HG03103 (cell line): Measurements from ENCODE around the gene SGPP1.
"Not testable (repeated sequence)": the region's sequence is repeated elsewhere in the genome, so short reads cannot be mapped to it uniquely, and the experiment has no call there.

ENCODE experiments used
- ATAC-seq: cut with Tn5 transposase; IDR thresholded peaks from one replicate; pipeline ENCODE4 v1.9.1; 2021; ENCODE audit warnings: low read depth; ENCODE audit not compliant: unreplicated experiment

The SGPP1 gene

DNA sequence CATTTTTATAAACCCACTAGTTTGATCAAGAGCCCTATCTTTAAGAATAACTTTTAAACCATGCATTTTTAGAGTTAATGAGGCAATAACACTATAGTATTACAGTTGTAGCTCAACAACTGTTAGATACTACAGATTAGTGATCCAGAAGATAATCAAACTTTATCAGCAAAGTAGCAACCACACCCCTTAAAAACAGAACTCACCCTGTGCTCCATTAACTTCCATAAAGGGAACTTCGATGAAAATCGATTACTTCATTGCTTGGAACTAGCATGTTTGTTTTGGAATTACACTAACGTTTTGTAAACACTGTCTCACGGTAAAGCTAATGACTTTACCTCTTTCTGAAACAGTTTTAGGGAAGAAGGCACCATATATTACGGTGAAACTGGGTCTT is 1.4 kb downstream of the SGPP1 start:
- no peak for ATAC-seq

DNA sequence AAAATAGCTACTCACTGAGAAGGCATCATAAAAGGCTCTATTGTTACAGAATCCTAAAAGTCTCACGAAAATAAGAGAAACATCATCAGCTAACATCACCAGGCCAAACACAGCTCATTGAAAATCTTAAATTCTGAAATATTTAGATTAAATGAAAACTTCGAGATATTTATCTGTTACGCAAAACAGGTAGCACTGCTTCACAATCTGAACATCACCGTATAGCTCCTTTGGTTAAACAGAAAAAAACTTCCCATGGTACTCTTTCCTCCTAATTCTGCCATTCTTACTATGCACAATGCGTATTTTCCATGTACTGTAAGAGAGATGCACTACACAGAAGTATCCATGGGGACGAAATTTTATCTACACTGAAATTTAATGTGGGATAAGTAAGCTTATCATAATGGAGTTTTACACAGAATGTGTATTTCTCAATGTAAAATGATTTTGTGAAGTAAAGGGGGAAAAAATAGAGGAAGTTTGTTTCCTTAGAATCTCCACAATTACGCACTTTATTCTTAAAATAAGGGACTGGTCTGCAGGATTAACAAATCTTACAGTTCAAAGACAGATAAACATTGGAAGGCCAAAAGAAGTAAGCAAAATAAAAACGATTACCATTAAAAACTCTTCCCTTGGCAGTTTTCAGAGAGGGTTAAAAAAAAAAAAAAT is 1.9 kb downstream of the SGPP1 start:
- no peak for ATAC-seq

DNA sequence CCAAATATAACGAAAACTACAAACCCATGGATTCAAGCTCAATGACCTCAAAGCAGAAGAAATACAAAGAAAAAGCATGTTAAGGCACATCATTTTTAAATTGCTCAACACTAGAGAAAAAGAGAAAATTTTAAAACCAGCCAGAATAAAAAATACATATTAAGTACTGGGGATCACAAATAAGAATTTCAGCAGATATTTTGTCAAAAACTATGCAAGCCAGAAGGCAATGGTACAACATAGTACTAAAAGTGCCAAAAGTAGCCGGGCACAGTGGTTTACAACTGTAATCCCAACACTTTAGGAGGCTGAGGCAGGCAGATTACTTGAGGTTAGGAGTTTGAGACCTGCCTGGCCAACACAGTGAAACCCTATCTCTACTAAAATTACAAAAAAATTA is 10.2 kb downstream of the SGPP1 start:
- no peak for ATAC-seq

DNA sequence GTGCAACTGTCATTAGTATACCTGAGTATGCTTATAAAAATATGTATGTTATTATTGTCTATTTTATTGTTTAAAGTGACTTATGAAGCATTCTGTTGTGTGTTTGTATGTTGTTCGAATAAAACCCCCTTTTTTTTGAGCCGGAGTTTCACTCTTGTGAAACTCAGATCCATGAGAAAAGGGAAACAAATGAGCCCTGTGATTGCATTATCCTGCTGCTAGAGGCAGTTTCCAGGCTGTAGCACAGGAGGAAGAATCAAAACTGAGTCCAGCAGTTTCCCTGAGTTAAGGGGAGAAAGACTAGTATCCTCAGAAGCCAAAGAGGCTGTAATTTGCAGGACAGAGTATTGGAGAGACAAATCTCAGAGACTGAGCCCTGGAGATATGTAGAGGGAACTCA is 12.5 kb downstream of the SGPP1 start:
- ATAC-seq: no peak

DNA sequence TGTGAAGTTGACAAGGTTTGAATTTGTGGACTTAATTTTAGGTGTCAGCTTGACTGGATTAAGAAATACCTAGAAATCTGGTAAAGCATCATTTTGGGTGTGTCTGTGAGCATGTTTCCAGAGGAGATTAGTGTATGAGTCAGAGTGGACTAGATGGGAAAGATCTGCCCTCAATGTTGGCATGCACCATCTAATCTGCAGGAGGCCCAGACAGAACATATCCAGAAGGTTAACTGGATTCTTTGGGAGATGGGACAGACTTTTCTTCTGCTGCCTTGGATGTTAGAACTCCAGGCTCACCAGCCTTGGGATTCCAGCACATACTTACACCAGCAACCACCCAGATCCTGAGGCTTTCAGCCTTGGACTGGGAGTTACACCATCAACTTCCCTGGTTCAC is 14.1 kb downstream of the SGPP1 start:
- ATAC-seq: no peak

DNA sequence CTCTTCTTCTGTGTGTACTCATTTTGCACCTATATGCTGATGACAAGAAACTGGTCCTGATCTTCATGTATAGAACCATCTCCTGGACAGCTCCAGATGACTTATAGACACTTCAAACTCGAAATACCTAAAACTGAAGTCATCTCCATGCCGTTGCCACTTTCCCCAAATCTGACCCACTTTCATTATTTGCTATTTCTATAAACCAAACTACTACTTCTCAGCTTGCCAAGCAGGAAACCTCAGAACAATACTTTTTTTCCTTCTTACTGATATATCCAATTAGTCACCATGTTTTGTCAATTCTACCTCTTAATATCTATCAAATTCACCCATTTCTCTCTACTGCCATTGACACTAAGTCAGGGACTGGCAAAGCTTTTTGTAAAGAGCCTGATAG is 14.8 kb downstream of the SGPP1 start:
- no peak for ATAC-seq

DNA sequence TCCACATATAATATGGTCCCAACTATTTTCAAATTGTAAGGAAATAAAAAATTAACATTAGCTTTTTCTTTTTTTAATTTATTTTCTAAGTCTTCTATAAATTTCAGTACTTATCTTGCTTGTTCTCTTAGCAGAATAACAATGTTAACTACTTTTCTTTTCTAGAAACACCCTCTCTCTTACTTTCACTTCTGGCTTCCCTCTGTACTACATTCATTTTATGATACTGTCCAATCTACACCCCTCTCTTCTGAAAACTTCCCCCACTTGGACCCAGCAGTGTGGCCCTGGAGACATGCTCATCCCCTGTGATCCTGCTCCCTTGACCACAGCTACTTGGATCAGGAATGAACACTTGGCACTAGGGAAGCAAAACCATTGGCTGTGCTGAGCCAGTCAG is 15.7 kb downstream of the SGPP1 start:
- no peak for ATAC-seq

DNA sequence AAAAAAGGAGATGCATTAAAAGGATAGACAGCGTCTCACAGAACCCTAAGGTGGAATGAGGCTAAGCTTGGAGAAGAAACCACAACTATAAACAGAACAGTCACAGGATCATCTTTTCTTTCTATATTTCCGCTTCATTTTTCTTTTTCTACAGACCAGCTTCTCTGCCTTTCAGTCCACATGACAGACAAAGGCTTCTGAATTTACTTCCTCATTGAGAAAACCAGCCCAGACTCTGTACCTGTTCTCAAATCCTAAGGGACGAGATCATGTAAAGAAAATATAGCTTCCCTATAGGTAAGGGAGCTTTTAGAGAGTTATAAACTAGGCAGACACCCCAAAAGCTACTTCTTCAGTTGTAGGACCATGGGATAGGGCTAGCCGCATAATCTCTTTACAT is 17.4 kb downstream of the SGPP1 start:
- ATAC-seq: no peak

DNA sequence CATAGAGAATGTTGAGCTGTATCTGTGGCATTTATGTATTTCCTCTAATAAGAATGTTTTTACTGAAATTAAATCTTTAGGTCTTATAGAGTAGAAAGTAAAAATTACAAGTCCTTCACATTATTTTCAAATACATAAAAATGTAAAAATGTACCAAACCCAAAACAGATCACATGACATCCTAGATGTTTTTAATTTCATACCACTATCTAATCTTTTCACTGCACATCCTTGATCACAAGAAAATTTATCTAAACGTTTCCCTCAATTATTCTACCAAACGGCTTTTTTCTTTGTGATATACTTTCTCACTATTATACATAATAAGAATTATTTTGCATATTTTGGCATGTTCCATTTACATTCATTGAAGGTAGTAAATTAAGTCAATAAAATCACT is 18.3 kb downstream of the SGPP1 start:
- ATAC-seq: no peak

DNA sequence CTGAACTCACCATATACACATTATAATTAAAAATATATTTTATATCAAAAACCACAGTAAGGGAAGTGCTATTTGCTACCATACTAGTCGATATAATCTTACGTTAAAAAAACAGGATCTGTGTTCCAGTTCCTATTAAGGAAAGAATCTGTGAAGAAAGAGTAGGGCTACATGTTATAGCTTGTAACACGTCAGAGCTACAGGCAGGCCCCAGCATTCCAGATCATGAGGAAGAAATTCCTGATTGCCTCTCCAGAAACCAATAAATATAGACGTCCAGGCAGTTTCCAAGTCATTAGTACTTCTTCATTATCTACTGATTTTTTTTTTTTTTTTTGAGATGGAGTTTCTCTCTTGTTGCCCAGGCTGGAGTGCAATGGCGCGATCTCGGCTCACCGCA is 20.6 kb downstream of the SGPP1 start:
- ATAC-seq: no peak

DNA sequence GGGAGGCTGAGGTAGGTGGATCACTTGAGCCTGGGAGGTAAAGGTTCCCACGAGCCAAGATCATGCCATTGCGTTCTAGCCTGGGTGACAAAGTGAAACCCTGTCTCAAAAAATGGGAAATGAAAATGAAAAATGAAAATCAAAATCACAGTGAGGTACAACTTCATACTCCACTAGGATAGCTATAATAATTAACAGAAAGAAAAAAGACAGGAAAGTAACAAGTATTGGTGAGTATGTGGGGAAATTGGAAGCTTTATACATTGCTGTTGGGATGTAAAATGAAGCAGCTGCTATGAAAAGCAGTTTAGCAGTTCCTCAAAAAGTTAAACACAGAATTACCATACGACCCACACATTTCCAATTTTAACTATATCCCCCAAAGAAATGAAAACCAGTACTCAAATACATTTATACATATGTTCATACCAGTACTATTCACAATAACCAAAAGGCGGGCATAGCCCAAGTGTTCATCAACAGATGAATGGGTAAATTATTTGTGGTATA is 22.2 kb downstream of the SGPP1 start:
- no peak for ATAC-seq

DNA sequence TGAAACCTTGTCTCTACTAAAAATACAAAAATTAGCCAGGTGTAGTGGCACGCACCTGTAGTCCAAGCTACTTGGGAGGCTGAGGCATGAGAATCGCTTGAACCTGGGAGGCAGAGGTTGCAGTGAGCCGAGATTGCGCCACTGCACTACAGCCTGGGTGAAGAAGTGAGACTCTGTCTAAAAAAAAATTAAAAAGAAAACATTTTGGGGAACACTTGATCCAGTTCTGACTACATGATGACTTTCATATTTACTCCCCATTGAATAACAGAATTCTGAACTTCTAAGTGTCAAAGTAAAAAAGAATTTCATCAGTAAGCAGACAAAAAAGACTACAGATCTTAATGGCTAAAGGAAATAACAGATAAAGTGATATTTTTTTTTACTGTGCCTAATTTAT is 25.3 kb downstream of the SGPP1 start:
- not testable (repeated sequence) for ATAC-seq

DNA sequence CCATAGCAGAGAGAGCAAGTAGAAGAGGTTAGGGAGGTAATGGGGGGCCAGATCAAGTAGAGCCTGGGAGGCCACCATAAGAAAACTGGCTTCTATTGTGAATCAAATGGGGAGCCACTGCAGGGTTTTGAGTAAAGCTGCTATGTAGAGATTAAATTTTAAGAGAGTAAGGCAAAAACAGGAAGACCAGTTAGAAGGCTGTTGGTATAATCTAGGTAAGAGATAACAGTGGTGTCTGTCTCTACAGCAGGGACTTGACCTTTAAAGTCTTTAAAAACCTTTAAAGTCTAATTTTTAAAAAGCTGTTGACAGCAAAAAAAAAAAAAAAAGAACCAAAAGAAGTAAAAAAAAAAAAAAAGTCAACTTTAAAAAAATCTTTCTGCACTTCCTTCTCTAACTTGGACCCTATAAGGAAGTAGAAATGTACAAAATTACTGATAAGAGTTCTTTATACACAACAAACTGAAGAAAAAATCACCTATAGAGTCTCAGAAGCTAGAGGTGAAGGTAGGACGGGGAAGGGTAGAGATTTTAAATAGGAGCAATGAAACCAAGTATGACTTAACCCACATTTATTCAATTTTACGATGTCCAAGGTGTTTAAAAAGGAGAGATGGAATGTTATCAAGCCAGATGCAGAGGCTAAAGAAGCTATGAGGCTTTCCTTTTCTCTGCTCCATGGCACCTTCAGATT is 26.1 kb downstream of the SGPP1 start:
- no peak for ATAC-seq

DNA sequence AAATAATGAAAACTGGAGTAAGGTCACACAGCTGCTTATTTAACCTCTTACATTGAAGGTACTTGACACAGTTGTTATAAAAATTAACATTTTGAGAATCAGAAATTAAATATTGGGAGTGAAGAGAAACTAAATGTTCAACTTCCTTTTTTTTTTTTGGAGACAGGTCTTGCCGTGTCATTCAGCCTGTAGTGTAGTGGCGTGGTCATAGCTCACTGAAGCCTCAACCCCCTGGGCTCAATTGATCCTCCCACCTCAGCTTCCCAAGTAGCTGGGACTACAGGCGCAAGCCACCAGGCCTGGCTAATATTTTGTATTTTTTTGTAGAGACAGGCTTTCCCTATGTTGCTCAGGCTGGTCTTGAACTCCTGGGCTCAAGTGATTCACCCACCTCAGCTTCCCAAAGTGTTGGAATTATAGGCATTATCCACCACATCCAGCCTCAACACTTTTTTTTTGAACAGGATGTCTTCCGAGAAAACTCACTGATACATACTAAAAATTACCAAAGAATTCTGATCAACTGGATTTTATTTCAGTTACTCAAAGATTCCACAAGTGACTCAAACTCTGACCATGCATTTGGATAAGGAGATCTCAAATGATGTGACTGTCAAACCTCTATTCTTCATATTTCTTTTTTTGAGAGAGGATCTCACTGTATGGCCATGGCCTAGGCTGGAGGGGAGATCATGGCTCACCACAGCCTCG is 35.4 kb downstream of the SGPP1 start:
- ATAC-seq: no peak

DNA sequence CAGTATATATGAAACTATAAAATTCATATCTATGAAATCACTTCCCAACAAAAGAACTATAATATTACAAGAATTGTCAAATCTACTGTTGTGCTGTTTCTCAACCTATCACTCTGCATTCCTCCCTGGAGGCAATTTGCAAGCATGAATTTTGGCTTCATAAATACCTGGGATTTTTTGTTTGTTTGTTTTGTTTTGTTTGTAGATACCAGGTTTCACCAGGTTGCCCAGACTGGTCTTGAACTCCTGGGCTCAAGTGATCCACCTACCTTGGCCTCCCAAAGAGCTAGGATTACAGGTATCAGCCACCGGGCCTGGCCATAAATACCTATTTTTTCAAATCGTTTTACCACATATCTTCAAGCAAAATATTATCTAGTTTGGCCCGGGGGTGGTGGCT is 38.7 kb downstream of the SGPP1 start:
- no peak for ATAC-seq

DNA sequence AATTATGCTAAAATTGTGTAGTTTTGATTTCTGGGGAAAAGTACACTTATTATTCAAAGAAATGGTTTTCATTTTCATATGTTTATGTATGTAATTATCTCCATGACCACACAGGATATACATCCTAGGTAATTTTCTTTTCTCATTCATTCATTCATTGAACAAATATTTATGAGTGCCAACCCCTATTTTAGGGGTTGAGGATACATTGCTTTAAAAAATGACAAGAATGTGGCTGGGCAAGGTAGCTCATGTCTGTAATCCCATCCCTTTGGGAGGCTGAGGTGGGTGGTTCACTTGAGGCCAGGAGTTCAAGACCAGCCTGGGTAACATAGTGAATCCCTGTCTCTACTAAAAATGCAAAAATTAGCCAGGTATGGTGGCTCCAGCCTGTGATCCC is 40.9 kb downstream of the SGPP1 start:
- no peak for ATAC-seq

DNA sequence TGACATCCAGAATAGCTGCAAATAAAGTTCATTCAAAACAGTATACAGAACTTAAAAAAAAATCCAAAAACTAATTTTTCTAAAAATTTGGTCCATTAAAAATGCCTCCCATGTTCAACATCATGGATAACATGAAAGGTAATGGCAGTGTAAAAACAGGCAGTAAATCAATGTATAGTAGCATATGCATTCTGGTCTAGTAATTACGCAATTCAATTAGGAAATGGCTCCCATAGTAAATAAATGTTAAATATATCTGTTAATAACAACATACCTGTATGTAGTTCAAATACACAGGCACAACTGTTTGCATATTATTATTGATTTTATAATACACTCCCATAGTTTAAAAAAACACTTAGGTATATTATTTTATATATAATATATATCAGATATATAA is 42.5 kb downstream of the SGPP1 start:
- ATAC-seq: no peak

DNA sequence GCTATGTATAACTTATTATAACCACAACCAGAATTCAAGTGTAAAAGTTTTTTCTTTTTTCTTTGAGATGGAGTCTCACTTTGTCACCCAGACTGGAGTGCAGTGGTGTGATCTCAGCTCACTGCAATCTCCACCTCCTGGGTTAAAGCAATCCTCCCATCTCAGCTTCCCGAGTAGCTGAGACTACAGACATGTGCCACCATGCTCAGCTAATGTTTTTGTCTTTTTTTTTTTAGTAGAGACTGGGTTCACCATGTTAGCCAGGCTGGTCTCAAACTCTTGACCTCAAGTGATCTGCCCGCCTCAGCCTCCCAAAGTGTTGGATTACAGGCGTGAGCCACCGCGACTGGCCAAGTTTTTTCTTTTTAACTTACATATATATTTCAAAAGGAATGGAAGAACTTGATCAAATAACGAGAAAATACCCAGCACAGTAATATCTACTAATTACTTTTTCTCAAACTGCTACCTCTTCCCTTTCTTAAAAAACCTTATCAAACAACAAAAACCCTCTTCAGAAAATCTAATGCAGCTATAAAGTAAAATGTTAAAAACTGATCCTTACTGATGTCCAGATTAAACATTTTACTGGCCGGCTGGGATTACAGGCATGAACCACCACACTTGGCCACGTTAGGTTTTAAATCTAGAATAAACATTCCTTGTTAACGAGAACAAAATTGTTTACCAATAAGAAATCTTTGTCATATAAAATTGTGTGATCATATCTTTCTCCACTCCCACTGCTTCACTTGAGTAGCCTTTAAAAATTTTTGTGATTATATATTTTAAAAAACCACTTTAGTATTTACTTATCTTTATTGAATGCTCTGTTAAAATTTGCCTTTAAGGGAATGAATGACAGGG is 44.9 kb downstream of the SGPP1 start:
- no peak for ATAC-seq

DNA sequence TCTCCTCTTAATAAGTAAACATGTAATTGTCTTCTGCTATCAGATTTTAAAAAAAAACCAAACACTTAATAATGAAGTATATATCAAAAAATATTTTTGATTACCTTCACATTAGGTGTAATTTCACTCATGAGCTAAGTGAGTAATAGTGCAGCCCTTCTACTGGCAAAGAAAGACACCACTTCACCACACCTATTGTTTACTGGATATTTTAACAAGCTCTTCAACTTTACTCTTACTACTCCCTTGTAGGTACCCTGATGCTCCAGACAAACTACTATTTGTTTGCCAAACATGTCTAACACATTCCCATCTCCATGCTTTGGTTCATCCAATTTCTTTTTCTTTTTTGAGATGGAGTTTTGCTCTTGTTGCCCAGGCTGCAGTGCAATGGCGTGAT is 49.3 kb downstream of the SGPP1 start:
- ATAC-seq: no peak

DNA sequence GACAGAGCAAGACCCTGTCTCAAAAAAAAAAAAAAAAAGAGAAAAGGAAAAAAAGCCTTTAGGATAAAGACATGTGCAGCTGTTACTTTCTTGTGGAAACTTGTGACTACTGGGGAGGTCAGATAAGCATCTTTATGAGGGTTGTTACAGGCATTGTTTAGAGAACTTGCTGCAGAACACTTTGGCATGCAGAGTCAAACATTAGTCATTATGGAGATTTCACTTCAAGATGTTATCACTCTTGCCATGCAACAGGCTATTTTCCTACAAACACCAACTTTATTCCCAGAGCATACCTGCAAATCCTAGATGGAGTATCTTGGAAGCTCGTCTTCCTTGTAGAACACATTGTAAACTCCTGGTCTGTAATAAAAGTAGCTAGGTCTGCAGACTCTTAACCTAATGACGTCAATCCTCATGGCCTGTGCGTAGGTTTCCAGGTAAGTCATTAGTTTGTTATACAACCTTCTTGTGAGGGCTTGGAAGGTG is 49.9 kb downstream of the SGPP1 start:
- ATAC-seq: no peak

DNA sequence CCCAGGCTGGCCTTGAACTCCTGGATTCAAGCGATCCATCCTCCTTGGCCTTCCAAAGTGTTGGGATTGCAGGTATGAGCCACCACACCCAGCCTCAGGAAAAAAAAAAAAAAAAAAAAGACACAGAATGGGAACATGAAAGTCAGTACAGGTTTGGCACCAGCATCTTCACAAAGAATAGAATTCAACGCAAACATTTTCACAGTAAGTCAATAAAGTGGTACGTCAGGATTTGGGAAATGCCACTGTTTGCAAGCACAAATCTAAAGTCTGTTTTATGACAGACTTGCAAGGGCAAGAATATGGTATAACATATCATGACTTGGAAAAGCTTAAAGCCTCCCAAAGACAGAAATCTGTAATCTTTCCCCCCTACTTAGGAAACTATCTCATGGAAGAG is 51.2 kb downstream of the SGPP1 start:
- ATAC-seq: no peak
